ENCODE results near the gene SCN10A.

Gene SCN10A

DNA sequence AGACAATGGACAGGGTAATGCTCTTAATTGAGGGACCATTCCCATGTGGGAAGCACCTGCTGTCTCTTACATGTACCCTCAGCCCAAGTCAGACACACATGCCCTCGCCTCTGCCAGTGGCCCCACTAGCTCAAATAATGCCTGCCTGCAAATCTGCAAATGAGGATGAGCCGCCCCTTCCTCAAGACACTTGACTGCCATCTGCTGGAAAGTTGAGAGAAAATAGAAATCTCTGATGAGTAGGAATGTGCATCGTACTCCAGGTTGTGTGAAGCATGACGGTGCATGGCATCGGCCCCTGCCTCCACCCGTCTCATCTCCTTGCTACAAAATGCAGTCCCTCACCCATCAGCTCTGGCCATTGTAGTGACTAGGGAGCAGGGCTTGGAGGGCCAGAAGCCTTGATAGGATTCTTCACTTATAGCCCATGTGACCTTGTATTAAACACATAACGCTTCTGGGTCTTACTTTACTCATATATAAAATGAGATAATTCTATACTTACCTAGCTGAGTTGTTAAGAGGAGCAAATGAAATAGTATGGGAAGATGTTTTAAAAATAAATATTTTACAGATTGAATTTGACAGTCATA lies 160.2 kb downstream of the SCN10A start:
- in situ Hi-C loops (cut with MboI; ENCODE audit: low sequenced_read_pairs): no loop called here

DNA sequence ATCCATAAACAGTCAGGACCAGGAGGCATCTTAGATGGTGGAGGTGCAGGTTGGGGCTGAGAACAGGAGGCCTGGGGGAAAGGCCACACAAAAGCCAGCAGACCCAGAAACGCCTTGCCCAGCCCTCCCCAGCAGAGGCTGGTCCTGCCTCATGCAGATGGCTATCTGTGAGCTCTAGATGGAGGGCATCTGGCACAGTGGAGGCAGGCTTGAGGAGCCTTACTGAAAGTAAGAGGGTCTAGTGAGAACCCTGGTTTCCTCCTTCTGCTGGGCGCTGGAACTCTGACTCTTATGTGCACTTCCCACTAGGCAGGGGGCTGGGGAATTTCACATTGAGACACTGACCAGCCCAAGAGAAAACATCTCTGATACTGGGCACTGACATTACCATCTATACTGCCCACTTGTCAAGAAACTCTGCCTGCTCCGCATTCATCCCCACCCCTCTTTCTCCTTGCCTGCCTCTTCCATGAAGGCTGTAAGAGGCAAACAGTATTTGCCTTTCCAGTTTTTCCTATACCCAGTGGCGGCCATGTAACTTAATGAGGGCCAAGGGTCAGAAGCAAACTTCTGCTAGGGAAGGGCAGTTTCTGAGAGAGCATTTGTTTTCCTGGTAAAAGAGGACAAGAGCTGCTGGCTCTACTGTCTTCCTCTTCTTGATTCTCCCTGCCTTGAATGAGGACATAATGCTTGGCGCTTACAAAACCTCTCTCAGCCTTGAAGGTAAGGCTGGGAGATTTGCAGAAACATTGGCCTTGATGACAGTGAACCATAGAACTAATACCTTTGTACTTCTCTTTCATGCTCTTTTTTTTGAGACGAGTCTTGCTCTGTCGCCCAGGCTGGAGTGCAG lies 162.1 kb downstream of the SCN10A start:
- in situ Hi-C loops (cut with MboI; ENCODE audit: low sequenced_read_pairs): no loop called here

DNA sequence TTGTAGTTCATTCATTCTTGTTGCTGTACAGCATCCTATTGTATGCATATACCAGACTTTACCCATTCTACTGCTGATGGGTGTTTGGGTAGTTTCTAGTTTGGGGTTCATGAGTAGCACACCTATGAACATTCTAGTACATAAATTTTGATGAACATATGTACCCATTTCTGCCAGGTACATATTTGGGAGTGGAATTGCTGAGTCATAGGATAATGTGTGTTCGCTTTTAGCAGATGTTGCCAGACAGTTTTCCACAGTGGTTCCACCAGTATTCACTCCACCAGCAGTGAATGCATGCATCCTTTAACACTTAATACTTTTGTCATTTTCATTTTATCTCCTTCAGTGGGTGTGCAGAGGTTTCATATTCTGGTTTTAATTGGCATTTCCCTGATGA lies 163.1 kb downstream of the SCN10A start:
- in situ Hi-C loops (cut with MboI; ENCODE audit: low sequenced_read_pairs): no loop called here

DNA sequence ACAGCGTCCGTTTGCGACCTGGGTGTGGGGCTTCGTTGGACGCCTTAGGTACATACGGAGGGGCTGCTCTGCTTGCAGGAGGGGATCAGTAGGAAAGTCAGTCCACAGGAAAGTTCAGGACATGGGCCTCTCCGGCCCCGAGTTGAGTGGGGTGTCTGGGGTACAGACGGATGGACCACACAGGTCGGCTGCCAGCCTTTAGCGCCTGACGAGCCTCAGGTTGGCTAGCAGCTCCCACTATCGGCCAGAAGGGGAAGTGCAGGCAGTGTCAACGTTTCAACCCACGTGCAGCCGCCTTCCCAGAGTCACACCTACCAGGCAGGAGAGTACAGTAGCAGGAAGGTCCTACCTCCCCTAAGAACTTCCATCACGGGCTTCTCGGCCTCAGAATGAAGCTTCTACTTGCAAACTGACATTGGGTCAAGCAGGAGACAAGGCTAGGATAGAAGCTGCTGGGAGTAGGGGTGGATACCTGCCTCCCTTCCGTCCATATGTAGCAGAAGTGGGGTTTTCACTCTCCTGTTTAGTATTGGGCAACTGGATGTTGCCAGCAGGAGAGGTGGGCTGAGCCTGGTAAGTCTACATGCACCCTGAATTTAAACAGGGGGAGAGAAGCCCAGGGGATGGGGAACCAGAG lies 164.7 kb downstream of the SCN10A start:
- in situ Hi-C loops (cut with MboI; ENCODE audit: low sequenced_read_pairs): no loop called here

DNA sequence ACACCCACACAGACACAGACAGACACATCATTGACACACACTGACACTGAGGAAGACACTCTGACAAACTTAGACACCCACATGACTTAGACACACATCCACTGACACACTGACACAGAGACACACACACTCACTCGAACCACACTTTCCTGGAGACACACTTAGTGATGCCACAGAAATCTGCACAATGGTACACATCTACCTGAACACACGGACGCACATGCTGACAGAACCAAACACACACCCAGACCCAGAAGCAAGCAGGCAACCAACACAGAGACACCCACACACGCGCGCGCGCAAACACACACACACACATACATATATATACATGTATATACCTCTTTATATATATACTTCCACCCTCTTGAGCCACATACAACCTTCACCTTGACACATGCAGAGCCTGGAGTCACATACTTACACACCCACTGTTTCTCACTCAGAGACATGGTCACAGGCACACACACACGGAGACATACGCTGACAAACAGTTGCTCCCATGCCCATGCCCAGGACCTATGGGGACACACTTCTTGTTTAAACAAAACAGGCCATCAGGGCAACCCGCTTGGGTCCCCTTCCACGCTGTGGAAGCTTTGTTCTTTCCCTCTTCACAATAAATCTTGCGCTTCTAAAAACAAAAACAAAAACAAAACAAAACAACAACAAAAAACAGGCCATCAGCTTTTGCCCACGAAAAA lies 165.6 kb downstream of the SCN10A start:
- in situ Hi-C loops (cut with MboI; ENCODE audit: low sequenced_read_pairs): no loop called here

DNA sequence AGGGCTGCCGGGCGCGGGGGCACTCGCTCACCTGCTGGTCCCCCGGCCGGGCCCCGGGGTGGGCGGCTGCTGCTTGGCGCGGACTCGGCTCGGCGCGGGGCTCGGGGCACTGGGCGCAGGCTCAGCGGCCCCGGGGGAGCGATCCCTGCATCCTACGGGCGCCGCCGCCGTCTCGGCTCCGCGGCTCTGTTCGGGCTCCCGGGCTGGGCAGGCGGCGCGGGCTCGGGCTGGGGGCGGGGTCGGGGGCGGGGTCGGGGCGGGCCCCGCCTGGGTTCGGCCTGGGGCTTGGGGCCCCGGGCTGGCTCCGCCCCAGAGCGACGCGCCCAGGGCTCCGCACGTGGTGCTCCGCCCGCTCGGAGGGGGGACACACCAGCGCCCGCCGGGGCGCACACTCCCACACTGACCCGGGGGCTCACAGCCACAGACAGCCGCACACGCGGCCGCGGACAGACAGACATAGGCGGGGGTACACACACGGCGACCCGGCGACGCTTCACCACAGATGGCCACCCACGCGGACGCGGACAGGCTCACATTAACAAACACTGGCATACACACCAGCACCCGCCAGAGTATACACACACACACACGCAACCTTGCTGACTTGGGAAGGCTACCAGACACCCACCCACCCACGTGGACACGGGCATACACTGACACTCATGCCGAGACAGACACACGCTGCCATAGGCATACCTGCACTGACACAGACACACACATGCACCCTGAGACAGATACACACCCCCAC lies 166.3 kb downstream of the SCN10A start, which contains the start of gene SCN5A:
Gene SCN5A (minus strand): TSS at position 188 of the 748 bp plus-strand sequence. CDS start 16,380 bp downstream, outside the sequence.
- in situ Hi-C loops (cut with MboI; ENCODE audit: low sequenced_read_pairs): no loop called here

DNA sequence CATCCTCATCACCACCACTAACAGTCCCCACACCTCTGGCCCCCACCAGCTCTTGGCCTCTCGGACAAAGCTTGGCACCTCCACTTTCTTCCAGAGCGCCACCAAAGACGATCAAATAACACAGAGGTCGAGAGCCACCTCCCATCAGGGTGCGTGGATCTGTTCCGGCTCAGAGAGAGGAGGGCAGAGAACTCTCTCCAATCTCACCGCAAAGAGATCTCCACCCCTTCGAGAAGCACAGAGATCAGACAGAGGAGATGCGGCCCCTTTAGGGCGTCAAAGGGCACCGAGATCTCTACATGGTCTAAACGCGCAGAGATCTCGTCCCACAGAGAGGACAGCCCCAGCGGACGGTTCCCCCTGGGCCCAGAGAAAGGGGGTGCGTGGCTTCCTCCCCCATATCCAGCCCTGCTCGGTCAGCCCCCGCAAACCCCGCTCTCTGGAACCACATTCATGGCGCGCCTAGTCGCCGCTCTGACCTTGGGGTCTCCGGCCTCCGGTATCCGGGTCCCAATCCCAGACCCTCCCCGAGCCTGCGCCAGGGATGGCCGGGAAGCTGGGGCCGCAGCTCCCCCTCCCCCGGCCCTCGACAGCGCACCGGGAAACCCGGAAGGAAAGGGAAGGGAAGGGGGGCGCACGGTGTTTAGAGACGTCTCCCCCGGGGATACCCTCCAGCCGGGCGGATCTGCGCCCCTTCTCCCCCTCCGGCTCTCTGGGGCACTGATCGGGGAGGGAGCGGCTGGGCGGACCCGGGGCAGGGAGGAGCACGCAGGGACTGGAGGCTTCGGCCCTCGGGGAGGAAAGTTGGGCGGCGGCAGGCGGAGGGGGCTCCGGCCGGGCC lies 167.1 kb downstream of the SCN10A start:
- in situ Hi-C loops (cut with MboI; ENCODE audit: low sequenced_read_pairs): no loop called here

DNA sequence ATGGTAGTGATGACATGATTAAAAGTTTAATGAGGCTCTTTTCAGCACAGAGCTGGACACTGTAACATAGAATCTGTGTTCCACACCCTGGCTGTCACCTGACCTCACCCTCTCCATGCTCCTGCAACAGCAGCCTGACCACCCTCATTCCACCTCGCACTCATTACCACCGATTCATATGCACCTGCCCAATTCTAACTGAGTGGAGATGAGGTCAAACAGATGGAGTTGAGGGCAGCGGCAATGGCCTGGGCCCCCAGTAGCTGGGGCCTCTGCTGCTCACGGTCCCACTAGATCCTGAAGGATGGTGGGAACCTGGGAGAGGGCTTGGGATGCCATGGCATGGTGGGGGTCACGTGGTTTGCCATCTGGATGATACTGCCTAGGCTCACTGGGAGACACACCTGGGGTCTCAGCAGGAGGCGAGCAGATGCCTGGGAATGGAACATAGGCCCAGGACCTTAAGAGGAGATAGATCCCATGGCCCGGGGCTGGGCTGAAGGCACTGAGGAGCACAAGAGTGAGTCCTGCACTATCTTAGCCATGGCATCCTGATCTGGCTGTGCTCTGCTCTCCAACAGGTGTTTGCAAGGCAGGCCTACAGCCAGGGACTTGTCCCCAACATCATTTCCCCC lies 167.9 kb downstream of the SCN10A start:
- in situ Hi-C loops (cut with MboI; ENCODE audit: low sequenced_read_pairs): no loop called here

DNA sequence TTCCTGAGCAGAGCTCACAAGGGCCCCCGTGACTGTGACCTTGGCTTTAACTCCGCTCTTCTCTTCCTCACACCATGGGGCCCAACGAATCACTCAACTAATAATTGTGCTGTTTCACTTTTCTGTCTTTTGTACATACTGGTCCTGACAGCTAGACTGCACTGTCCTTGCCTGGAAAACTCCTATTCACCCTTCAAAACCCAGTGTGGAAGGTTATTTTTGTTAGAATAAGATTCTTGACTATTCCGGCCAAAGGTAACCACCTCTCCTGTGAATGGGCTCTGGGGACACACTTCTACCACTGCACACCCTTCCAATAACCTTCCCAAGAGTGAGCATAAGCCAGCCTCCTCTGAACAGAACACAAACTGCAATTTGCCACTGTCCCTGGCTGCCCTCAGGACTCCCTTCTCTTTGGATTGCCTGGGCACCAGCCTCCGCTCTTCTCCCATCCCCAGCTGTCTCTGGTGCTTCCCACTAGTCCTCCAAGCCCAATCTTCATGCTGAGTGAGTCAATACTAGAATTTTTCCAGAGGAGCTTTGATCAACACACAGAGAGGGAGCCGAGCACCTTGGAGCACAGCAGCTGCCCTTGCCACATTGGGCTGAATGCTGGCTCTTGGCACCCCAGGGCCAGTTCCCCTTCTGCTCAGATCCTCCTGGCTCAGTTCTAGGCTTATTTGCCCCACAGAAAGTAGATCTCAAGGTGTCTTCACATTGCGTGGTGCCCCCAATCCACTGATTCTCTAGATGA lies 168.6 kb downstream of the SCN10A start:
- in situ Hi-C loops (cut with MboI; ENCODE audit: low sequenced_read_pairs): no loop called here

All from hTERT RPE-1 (cell line).